Kidney epithelial cell (primary cell): Measurements from ENCODE around the gene ZNF497. TPM values are rescaled to one million over a fixed set of nuclear protein-coding genes. Genes with fewer than 3 reads are reported as not detected.
A peak's percentile ranks its signal among the peaks of the same experiment; 100 is the strongest.

Experiments
- DNase-seq: peaks from one replicate; pipeline ENCODE4 v3.0.0-alpha.2; 2010; ENCODE audit warnings: low read depth
- H3K27me3 ChIP-seq: 2 replicates; pipeline ENCODE4 v1.6.0; 2011; ENCODE audit warnings: low read length; ENCODE audit not compliant: control insufficient read depth, insufficient read depth
- H3K36me3 ChIP-seq: 2 replicates; pipeline ENCODE4 v1.5.1; 2011; ENCODE audit warnings: low read length; ENCODE audit not compliant: control insufficient read depth, insufficient read depth
- H3K4me3 ChIP-seq: 2 replicates; pipeline ENCODE4 v1.5.1; 2011; ENCODE audit warnings: low read depth, mild to moderate bottlenecking, control low read depth, low read length
- total RNA-seq: library from RNA; depleted of rRNA; stranded (reverse); fragments of >200 nt; gene quantifications from 2 replicates; pipeline ENCODE4 v1.2.3, GENCODE V29; 2015
- TF ChIP-seq, protein P1 (sequence below): IDR thresholded peaks from 2 replicates; pipeline ENCODE4 v1.5.1; 2011; ENCODE audit warnings: mild to moderate bottlenecking, moderate library complexity, low read length, control low read depth, inconsistent platforms; ENCODE audit not compliant: insufficient read depth, poor library complexity, severe bottlenecking

Gene ZNF497
- total RNA-seq, 1 donor from 2014 or later, result 0.58 TPM

DNA sequence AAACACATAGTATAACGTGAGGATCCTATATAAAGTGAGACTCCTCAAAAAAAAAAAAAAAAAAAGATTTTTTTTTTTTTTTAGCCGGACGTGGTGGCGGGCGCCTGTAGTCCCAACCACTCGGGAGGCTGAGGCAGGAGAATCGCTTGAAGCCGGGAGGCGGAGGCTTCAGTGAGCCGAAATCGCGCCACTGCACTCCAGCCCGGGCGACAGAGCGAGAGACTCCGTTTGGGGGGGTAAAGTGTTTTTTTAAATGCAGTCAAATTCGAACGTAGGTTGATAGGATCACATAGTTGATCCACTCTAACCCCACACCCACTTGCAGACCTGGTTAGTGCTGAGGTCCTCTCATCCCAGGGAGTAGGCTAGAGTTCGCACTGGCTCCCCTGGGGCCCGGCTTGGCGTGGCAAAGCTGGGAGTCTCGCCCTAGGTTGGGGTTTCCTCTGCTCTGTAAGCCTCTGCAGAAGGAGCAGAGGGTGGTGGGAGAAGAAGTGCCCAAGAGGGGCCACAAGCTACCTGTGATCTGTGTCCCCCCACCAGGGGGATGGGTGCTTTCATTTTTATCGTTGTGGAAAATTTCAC, 39.4 kb upstream of the ZNF497 start:
- DNase-seq, result no peak
- H3K36me3 ChIP-seq, result no peaks in the 10 kb centered on the region
- TF ChIP-seq, protein P1, sequence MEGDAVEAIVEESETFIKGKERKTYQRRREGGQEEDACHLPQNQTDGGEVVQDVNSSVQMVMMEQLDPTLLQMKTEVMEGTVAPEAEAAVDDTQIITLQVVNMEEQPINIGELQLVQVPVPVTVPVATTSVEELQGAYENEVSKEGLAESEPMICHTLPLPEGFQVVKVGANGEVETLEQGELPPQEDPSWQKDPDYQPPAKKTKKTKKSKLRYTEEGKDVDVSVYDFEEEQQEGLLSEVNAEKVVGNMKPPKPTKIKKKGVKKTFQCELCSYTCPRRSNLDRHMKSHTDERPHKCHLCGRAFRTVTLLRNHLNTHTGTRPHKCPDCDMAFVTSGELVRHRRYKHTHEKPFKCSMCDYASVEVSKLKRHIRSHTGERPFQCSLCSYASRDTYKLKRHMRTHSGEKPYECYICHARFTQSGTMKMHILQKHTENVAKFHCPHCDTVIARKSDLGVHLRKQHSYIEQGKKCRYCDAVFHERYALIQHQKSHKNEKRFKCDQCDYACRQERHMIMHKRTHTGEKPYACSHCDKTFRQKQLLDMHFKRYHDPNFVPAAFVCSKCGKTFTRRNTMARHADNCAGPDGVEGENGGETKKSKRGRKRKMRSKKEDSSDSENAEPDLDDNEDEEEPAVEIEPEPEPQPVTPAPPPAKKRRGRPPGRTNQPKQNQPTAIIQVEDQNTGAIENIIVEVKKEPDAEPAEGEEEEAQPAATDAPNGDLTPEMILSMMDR, result no peak

DNA sequence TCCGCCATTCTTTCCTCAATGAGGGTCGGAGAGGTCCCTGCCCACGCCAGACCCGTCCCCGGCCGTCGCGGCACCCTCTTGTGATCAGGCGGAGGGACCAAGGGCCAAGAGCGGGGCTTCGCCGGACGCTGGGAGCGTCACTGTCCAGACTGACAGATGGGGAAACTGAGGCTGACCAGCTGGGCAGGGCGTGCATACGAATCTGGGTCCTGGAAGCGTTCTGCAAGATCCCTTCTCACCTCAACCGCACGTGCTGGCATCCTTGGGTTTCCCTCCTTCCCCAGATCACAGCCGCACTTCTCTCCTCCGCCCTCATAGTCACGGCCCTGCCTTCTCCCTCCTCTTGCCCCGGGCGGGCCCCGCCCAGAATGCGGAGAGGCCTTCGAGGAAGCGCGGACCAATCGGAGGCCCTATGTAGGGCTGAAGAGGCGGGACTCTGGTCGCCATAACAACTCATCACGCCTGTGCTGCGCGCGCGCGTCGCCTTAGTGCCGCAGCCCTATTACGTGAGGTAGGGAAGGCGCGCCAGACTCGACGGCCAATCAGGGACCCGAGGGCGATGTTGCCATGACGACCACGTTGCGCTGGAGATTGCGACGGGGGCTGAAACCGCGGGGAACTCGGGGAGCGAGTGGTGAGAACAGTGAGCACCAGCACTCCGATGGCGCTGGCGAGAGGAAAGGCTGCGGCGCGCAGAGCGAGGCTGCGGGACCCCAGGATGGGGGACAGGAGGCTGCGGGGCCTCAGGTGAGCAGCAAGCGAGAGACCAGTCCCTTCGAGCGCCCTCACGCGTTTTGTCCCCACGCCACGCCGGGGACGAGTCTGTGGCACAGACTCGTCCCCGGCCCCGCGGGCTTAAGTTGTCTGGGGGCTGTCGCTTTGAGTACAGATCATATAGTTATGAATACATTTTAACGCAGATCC, 38.6 kb upstream of the ZNF497 start:
- Histone ChIP-seq H3K27me3 (peaks cover 13% of the 10 kb centered on the region), H3K36me3 (no peaks in the 10 kb centered on the region), H3K4me3 (peak overlapping the region; percentile 85)
- peak; percentile 93 for DNase-seq
- TF ChIP-seq, protein P1, result peak; percentile 3

More for the DNA sequence above, 39.4 kb upstream of the ZNF497 start:
- Histone ChIP-seq H3K27me3 (peaks cover 8% of the 10 kb centered on the region), H3K4me3 (peak overlapping the region; percentile 85)

DNA sequence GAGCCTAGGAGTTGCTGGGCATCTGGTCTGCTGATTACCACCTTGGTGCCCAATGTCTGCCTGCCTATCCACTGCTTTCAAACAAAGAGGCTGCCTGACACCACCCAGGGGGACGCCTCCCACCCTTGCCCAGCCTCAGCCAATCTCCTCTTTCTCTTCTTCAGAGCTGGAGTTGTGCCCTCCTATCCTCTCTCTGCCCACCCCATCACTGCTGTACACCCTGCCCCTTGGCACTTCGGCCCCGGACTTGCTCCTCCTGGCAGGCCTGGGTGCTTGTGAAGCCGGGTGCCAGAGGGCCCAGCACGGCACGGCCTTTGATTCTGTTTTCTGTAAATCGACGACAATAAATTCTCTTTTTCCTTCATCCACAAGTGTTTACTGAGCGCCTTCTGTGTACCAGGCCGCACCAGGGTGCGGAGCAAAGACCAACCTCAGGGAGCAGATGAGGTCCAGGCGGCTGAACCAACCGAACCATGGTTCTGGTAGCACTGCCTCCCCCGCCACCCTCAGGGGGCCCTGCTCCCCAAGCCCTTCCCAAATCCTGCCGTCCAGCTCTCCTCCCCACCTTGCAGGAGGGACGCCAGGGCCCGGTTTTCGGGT, 37.9 kb upstream of the ZNF497 start:
- peak overlapping the region; percentile 60 for H3K4me3 ChIP-seq
- DNase-seq, result no peak

DNA sequence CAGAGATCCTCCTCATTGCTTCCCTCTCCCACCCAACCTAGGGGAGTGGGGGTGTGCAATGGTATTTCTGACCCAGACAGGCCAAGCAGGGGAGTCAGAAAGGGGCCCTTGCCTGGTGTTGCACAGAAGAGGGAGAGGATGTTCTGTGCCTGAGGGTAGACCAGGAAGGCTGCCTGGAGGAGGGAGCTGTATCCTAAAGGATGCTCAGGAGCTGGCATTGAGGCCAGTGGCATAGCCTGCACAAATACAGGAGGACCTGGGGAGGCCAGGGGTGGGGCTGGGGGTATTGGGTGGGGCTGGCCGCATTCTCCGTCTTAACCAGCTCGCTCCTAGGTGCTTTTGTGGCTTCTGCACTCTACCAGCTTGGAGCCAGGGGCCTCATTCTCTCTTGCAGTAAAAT, 37.4 kb upstream of the ZNF497 start:
- TF ChIP-seq, protein P1, result no peak
- H3K36me3 ChIP-seq, result peaks cover under 1% of the 10 kb centered on the region
- no peak for DNase-seq
- H3K4me3 ChIP-seq, result no peak overlapping the region
- H3K27me3 ChIP-seq, result peaks cover 22% of the 10 kb centered on the region

More for the DNA sequence above, 37.9 kb upstream of the ZNF497 start:
- Histone ChIP-seq H3K36me3 (no peaks in the 10 kb centered on the region), H3K27me3 (peaks cover 20% of the 10 kb centered on the region)
- TF ChIP-seq, protein P1, result no peak

DNA sequence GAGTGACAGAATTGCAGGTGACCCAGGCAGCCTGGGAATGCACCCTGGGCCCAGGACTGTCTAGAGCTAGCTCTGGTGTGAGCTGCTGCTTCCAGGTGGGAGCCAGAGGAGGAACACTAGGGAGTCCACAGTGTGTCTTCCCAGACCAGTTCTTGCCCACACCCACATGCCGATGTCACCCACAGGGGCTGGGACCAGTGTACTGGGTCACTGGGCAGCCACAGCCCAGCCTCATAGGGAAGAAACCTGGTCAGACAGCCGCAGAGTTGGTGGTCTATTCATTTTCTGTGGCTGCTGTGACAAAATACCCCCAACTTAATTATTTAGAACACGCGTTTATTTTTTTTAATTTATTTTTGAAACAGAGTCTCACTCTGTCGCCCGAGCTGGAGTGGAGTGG, 36.0 kb upstream of the ZNF497 start:
- Histone ChIP-seq H3K27me3 (peaks cover 22% of the 10 kb centered on the region), H3K4me3 (no peak overlapping the region), H3K36me3 (peaks cover 5% of the 10 kb centered on the region)
- no peak for DNase-seq
- TF ChIP-seq, protein P1, result no peak
